OCI-LY3 (cell line): ENCODE results near the gene NKD2.
"Not testable (repeated sequence)": the region's sequence is repeated elsewhere in the genome, so short reads cannot be mapped to it uniquely, and the experiment has no call there.

Source experiments
- H2AFZ ChIP-seq: fragments of 200-600, 300-600 bp; shearing (Covaris generic); 2 replicates; pipeline ENCODE4 v1.6.0; 2014; ENCODE audit warnings: antibody characterized with exemption, low read depth, low read length
- H3K27ac ChIP-seq: fragments of 200-600, 300-600 bp; sonication (generic); 2 replicates; pipeline ENCODE4 v1.5.1; 2014; ENCODE audit warnings: mild to moderate bottlenecking, low read length, moderate library complexity, mixed read lengths
- H3K27me3 ChIP-seq: fragments of 200-600, 300-600 bp; sonication (generic); 2 replicates; pipeline ENCODE4 v1.6.1; 2014; ENCODE audit warnings: low read depth, low read length, mixed read lengths
- H3K36me3 ChIP-seq: fragments of 200-600, 300-600 bp; sonication (generic); replicated peaks from 2 replicates; pipeline ENCODE3; 2014; ENCODE audit warnings: low read depth, low read length, mixed read lengths
- H3K4me1 ChIP-seq: fragments of 300-600, 200-600 bp; sonication (generic); 2 replicates; pipeline ENCODE4 v1.6.1; 2014; ENCODE audit warnings: low read length, mixed read lengths
- H3K4me2 ChIP-seq: fragments of 200-600, 300-600 bp; sonication (generic); 2 replicates; pipeline ENCODE4 v1.6.1; 2014; ENCODE audit warnings: low read length, mixed read lengths
- H3K4me3 ChIP-seq: fragments of 300-600, 200-600 bp; sonication (generic); 2 replicates; pipeline ENCODE4 v1.5.1; 2014; ENCODE audit warnings: antibody characterized with exemption, mild to moderate bottlenecking, low read length, moderate library complexity
- H3K79me2 ChIP-seq: fragments of 300-600, 200-600 bp; shearing (Covaris generic); 2 replicates; pipeline ENCODE4 v1.6.1; 2014; ENCODE audit warnings: mild to moderate bottlenecking, low read length, mixed read lengths
- H3K9ac ChIP-seq: fragments of 300-600, 200-600 bp; shearing (Covaris generic); 2 replicates; pipeline ENCODE4 v1.6.0; 2014; ENCODE audit warnings: mild to moderate bottlenecking, low read length, moderate library complexity
- H3K9me3 ChIP-seq: fragments of 200-600, 300-600 bp; shearing (Covaris generic); 2 replicates; pipeline ENCODE4 v1.6.1; 2014; ENCODE audit warnings: low read length, mixed read lengths; ENCODE audit not compliant: insufficient read depth
- H4K20me1 ChIP-seq: fragments of 200-600, 300-600 bp; sonication (generic); 2 replicates; pipeline ENCODE4 v1.6.1; 2016; ENCODE audit warnings: low read length, mixed read lengths; ENCODE audit not compliant: insufficient read depth
- CTCF ChIP-seq: fragments of 200-600, 300-600 bp; sonication (generic); IDR thresholded peaks from 2 replicates; pipeline ENCODE4 v1.5.1; 2014; ENCODE audit warnings: antibody characterized with exemption, low read length, low read depth
- EZH2phosphoT487 ChIP-seq: fragments of 200-600 bp; shearing (Covaris generic); IDR thresholded peaks from 2 replicates; pipeline ENCODE4 v1.6.1; 2018; ENCODE audit warnings: antibody characterized with exemption, mixed run types, low read depth

The NKD2 gene

GRCh38 chr5:1079486-1079885 lies 70.9 kb downstream of the NKD2 start:
- H3K36me3 ChIP-seq, result peaks cover 15% of the 10 kb centered on the region

GRCh38 chr5:1079961-1080360 lies 71.4 kb downstream of the NKD2 start:
- Histone ChIP-seq H3K27ac (no peak overlapping the region), H3K4me1 (no peaks in the 10 kb centered on the region), H3K79me2 (no peaks in the 10 kb centered on the region), H4K20me1 (no peaks in the 10 kb centered on the region), H3K4me3 (no peak overlapping the region), H3K27me3 (no peaks in the 10 kb centered on the region), H3K9ac (no peak overlapping the region), H2AFZ (no peak overlapping the region), H3K9me3 (no peaks in the 10 kb centered on the region), H3K4me2 (no peak overlapping the region), H3K36me3 (peaks cover 17% of the 10 kb centered on the region)
- no peak for TF ChIP-seq CTCF
- no peak for TF ChIP-seq EZH2phosphoT487

More at GRCh38 chr5:1079486-1079885, 70.9 kb downstream of the NKD2 start:
- no peaks in the 10 kb centered on the region for H3K79me2 ChIP-seq
- H2AFZ ChIP-seq, result no peak overlapping the region
- H3K4me3 ChIP-seq, result no peak overlapping the region
- H4K20me1 ChIP-seq, result no peaks in the 10 kb centered on the region
- no peaks in the 10 kb centered on the region for H3K4me1 ChIP-seq
- no peak overlapping the region for H3K4me2 ChIP-seq
- H3K9me3 ChIP-seq, result no peaks in the 10 kb centered on the region
- H3K9ac ChIP-seq, result no peak overlapping the region
- no peak overlapping the region for H3K27ac ChIP-seq
- TF ChIP-seq EZH2phosphoT487 (no peak), CTCF (no peak)
- no peaks in the 10 kb centered on the region for H3K27me3 ChIP-seq

GRCh38 chr5:1080432-1080831 lies 71.8 kb downstream of the NKD2 start:
- TF ChIP-seq CTCF (no peak), EZH2phosphoT487 (no peak)
- Histone ChIP-seq H2AFZ (no peak overlapping the region), H4K20me1 (no peaks in the 10 kb centered on the region), H3K79me2 (no peaks in the 10 kb centered on the region), H3K9me3 (no peaks in the 10 kb centered on the region), H3K4me1 (no peaks in the 10 kb centered on the region), H3K27ac (no peak overlapping the region), H3K4me3 (no peak overlapping the region), H3K36me3 (peaks cover 18% of the 10 kb centered on the region), H3K4me2 (no peak overlapping the region), H3K9ac (no peak overlapping the region), H3K27me3 (no peaks in the 10 kb centered on the region)

- Histone ChIP-seq H4K20me1 (no peaks in the 10 kb centered on the region), H3K4me1 (no peaks in the 10 kb centered on the region), H3K9ac (no peak overlapping the region), H3K4me2 (no peak overlapping the region), H3K79me2 (no peaks in the 10 kb centered on the region), H3K27ac (no peak overlapping the region), H2AFZ (no peak overlapping the region), H3K4me3 (no peak overlapping the region), H3K9me3 (no peaks in the 10 kb centered on the region), H3K27me3 (no peaks in the 10 kb centered on the region), H3K36me3 (peaks cover 21% of the 10 kb centered on the region)
- TF ChIP-seq CTCF, result no peak
- no peak for TF ChIP-seq EZH2phosphoT487
Observed at GRCh38 chr5:1081519-1081918, 72.9 kb downstream of the NKD2 start.

GRCh38 chr5:1083026-1083425 lies 74.4 kb downstream of the NKD2 start:
- H3K27ac ChIP-seq, H3K9me3 ChIP-seq, H4K20me1 ChIP-seq, H3K4me2 ChIP-seq, H3K79me2 ChIP-seq, H3K27me3 ChIP-seq, H3K4me3 ChIP-seq, H2AFZ ChIP-seq, H3K4me1 ChIP-seq, H3K9ac ChIP-seq: not testable (repeated sequence)
- H3K36me3 ChIP-seq, result peaks cover 21% of the 10 kb centered on the region
